Activated CD8-positive, alpha-beta memory T cell treated with anti-CD3 and anti-CD28 coated beads for 4 hours (primary cell): ENCODE results near the gene METTL24.

Source experiments
- DNase-seq, 2 donors: peaks; one replicate each; pipeline ENCODE4 v3.0.0-alpha.2; 2020; ENCODE audit warnings: low read depth in 2 of 2

METTL24 gene, protein sequence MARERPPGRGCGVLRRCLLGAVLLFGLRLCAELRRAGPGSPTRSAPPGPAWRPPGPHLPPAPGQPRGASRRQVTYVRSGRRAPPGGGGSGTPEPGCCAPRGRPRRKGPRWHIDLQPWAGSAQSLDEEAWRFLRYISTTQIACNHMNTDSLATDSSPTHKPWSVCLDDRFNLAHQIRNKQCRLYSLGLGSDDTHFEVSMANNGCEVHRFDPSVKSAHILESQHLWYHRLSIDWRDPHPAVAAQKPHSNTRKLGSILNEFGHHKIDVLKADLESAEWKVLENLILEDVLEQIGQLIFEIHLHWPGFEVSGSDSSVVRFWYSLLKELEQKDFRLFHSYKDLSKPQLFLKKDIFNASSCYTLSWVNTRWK

DNA sequence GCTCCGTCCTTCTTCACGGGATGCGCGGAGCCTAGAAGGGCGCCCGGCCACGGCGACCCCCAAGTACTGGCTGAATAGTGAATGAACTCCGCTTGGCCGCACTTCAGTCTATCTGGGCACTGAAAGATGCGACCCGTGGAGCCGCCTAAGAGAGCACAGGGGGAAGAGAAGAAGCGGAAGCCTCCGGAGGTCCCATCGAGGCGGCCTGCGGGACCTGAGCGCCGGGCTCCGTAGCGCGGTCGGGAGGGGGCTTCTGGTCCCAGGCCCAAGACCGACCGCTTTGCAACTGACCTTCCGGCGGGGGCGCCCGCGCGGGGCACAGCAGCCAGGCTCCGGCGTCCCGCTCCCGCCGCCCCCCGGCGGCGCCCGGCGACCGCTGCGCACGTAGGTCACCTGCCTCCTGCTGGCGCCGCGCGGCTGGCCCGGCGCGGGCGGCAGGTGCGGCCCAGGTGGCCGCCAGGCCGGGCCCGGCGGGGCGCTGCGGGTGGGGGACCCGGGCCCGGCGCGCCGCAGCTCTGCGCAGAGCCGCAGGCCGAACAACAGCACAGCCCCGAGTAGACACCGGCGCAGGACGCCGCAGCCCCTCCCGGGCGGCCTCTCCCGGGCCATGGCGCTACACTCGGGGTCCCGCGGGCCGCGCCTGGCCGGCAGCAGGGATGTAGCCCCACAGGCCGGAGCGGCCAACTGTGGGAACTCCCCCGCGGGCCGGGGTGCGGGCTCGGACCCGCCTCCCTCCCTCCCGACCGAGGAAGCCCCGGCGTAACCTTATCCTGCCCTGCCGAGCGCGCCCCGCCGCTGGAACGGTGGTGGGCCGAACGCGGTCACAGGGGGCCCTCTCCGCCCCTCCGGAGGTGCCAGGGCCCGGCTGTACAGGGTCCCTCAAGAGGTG lies at the start of gene METTL24:
Gene METTL24, minus strand, starts transcription at position 686 of the 889 bp plus-strand sequence. Its CDS starts 77 bp downstream, at position 609.
- no peak for DNase-seq

GRCh38 chr6:110404607-110405006 lies 46.5 kb upstream of the METTL24 start:
- DNase-seq = no peak

- DNase-seq = no peak
These were observed 43.5 kb upstream of the METTL24 start for GRCh38 chr6:110401585-110402176.

DNA sequence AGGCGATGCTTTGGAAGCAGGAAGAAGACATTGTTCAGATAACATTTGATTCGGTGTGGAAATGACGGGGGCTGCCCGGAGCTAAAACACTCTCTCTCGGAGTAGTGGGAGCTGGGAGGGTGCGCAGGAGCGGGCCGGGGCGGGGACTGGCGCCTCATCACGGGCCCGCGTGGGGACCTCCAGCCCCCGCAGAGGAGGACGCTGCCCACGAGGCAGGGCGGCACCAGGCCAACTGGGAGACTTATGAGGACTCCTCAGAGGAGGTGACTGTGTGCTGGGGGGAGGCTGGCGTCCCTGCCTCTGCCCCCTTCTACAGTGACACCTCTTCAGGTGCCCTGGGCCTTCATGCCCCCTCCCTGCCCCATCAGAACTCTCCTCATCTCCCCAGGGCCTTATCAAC lies 42.1 kb upstream of the METTL24 start:
- DNase-seq = no peak

DNA sequence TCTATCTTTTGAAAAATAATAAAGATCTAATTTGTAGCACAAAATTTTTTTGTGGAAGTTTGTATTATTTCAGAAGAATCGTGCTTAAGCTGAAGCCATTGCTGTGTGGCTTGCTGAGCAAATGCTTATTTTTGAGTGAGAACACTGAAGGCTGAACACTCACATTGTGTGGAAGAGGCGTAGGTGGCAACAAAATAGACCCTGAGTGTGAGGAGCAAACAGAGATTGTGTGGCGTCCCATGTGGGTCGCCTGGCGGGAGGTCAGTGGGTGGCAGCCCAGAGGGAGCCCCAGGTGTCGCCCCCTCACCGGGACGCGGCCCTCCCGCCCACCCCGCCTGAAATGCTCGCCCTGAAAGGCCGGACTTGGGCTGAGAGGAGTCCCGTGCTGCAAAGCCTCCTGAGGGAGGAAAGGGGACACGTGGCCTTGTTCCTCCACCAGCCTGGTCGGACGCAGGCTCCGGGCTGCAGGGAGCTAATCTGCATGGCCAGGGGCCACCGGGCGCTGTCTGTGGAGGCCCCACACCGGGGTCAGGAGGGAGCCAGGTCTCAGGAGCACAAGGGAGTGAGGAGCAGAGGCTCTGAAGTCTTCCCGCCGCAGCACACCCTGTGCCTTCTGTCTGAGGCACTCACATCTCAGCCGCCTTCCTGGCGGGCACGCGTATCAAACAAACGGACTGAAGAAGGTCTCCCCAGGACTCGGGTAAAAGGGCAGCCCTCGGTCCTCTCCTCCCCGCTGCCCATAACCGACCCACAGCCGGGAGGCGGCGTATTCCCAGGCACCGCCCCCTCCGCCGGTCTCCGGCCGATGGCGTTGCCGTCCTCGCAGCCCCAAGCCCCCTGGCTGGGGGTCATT lies 41.3 kb upstream of the METTL24 start:
- DNase-seq = no peak

GRCh38 chr6:110398778-110399177 lies 40.6 kb upstream of the METTL24 start:
- DNase-seq = no peak

DNA sequence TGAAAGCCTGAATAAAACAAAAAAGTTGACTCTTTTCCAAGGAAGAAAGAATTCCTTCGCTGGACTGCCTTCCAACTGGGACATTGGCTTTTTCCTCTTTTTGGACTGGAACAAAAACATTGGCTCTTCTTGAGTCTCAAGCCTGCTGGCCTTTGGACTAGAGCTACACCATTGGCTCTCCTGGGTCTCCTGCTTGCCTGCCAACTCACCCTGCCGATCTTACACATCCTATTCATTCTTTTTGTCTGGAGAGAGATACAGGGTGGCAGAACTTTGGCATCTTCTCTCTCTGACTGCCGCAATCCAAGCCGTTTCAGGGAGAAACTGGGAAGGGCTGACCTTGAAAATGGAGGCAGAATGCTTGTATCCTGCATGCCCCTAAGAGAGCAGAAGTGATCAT lies 37.1 kb upstream of the METTL24 start:
- no peak for DNase-seq

GRCh38 chr6:110394409-110394808 lies 36.3 kb upstream of the METTL24 start:
- DNase-seq = no peak

- no peak for DNase-seq
These were observed 34.6 kb upstream of the METTL24 start for GRCh38 chr6:110392727-110393126.

DNA sequence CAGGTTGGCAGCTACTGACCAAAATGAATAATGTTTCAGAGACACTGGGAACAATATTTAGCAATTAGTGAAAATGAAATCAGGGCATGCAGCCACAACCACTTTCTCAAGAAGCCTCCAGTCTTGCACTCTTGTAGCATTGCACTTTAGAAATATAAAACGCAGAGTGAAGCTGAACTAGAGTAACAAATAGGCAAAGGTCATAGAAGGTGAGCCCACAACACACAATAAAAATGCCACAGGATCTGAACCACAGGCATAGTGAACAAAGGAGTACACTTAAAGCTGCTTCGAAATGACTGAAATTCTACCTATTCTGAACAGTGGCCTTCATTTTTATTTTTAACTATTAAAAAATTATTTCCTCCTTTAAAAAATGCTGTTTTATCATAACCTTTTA lies 32.3 kb upstream of the METTL24 start:
- no peak for DNase-seq

- DNase-seq = no peak
These were observed 31.7 kb upstream of the METTL24 start for GRCh38 chr6:110389689-110390382.

GRCh38 chr6:110387986-110388385 lies 29.8 kb upstream of the METTL24 start:
- DNase-seq = no peak

GRCh38 chr6:110385458-110385863 lies 27.3 kb upstream of the METTL24 start:
- DNase-seq = no peak

DNA sequence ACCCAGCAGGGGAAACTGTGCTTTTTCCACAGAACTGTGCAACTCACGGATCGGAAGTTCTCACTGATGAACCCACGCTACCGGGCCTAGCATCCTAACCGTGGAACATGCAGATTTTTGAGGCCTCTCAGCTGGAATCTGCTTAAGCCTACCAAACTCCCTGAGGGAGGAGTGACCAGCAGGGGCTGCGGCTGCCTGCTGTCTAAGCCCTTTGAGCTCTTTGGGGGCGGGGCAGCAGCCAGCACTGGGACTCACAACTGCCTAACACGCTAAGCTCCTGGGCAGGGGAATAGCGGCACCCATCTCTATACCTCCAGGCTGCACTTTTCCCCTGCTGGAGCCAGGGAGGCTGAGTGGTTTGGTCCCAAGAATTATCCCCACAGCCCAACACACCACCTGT lies 20.4 kb upstream of the METTL24 start:
- no peak for DNase-seq

GRCh38 chr6:110369066-110369465 lies 10.9 kb upstream of the METTL24 start:
- DNase-seq = no peak

- no peak for DNase-seq
These were observed 10.1 kb upstream of the METTL24 start for GRCh38 chr6:110368284-110368683.

- DNase-seq = no peak
These were observed 9.7 kb upstream of the METTL24 start for GRCh38 chr6:110367825-110368224.

GRCh38 chr6:110366975-110367374 lies 8.8 kb upstream of the METTL24 start:
- no peak for DNase-seq

DNA sequence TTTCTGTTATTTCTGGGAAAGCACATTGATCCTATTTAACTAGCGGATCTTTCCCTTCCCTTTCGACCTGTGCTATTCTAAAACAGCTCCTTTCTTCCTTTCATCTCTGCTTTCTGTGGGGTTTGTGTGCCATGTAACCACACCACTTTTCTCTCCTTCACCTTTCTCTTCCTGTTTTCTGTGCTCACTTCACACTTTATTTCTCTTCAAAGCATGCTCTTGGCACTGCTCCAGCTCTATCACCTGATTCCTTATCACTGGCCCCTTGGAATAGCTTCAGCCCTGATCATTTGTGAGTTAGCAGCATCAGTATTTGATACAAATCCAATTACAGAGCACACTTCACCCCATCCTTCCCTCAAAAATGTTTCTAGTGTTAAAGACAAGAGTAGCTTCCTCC lies 8.1 kb upstream of the METTL24 start:
- DNase-seq = no peak

DNA sequence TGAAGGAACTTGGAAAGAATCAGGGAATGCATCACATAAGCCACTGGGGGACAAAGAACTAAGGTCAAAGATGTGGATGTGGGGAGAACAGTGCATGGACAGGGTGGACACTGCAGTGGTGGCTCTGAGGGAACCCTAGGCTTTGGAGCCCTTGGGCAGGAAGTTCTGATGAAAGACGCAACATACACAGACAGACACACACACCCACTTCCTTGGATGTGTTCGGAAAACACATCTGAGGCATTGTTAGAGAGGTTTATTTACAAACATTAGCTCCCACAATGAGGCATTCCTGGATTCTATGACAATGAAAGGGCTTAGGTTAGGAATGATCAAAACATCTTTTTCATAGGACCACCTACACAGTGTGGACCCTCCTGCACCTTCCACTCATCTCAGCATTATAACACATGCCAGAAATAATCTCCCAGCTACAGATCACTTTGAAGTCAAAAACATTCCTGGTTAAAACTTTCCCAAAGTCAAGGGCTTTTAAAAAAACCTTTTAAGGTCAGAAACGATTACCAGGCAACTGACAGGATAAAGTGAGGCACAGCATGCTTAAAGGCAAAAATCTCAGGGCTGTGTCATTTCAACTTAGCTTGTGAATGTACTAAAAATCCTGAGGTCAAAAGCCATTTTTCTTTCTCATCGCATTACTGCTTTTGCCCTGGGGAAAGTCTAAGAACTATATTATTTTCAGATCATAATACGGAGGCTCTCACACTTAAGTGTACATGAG lies 6.4 kb upstream of the METTL24 start:
- DNase-seq = no peak
